ENCODE measurements around the gene ARHGAP33.
"Not testable (repeated sequence)": the region's sequence is repeated elsewhere in the genome, so short reads cannot be mapped to it uniquely, and the experiment has no call there.

Gene ARHGAP33

DNA sequence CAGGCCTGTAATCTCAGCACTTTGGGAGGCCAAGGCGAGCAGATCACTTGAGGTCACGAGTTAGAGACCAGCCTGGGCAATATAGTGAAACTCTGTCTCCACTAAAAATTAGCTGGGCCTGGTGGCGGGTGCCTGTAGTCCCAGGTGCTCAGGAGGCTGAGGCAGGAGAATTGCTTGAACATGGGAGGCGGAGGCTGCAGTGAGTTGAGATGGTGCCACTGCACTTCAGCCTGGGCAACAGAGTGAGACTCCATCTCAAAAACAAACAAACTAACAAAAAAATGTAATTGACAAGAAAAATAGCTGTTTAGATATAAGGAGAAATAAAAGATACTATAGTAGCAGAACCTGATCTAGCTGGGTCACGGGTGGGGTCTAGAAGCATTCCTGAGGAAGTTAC lies 3.0 kb upstream of the ARHGAP33 start:
- H3K27me3 ChIP-seq (ENCODE audit: insufficient read depth, low read length); H3K9me3 ChIP-seq (ENCODE audit: low read length); H2AFZ ChIP-seq (ENCODE audit: low read depth, low read length); H3K4me3 ChIP-seq (ENCODE audit: low read length): not testable (repeated sequence)
- H3K4me1 ChIP-seq (ENCODE audit: insufficient read depth, low read length) = peaks cover 20% of the 10 kb centered on the region
- peaks cover 15% of the 10 kb centered on the region for H3K36me3 ChIP-seq (ENCODE audit: insufficient read depth, low read length)

DNA sequence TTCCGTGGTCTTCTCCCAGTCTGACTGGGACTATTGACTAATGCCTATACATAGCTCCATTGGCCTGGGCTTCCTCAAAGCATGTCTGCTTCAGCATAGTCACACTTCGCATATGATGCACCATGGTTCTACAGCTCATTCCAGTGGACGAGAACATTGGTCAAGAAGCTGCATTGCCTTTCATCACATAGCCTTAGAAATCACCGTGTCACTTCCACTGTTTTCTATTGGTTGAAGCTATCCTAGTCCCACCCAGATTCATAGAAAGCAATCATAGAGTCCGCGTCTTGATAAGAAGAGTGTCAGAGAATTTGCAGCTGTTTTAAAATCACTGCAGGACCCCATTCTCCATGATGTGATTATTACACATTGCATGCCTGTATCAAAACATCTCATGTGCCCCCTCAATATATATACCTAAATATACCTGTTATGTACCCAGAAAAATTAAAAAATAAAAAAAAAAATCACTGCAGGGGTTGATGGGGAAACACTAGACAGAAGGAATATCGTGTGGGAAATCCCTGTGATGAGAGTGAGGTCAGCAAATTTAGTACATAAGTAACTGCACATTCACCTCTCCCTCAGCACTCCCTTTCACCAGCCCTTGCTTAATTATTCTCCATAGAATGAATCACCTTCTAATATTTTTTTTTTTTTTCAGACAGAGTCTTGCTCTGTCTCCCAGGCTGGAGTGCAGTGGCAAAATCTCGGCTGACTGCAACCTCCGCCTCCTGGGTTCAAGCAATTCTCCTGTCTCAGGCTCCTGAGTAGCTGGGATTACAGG lies 2.2 kb upstream of the ARHGAP33 start:
- Histone ChIP-seq H3K27me3 (ENCODE audit: insufficient read depth, low read length) (no peaks in the 10 kb centered on the region), H3K36me3 (ENCODE audit: insufficient read depth, low read length) (peaks cover 17% of the 10 kb centered on the region), H2AFZ (ENCODE audit: low read depth, low read length) (no peak overlapping the region), H3K4me1 (ENCODE audit: insufficient read depth, low read length) (peaks cover 23% of the 10 kb centered on the region), H3K4me3 (ENCODE audit: low read length) (no peak overlapping the region), H3K9me3 (ENCODE audit: low read length) (no peaks in the 10 kb centered on the region)

DNA sequence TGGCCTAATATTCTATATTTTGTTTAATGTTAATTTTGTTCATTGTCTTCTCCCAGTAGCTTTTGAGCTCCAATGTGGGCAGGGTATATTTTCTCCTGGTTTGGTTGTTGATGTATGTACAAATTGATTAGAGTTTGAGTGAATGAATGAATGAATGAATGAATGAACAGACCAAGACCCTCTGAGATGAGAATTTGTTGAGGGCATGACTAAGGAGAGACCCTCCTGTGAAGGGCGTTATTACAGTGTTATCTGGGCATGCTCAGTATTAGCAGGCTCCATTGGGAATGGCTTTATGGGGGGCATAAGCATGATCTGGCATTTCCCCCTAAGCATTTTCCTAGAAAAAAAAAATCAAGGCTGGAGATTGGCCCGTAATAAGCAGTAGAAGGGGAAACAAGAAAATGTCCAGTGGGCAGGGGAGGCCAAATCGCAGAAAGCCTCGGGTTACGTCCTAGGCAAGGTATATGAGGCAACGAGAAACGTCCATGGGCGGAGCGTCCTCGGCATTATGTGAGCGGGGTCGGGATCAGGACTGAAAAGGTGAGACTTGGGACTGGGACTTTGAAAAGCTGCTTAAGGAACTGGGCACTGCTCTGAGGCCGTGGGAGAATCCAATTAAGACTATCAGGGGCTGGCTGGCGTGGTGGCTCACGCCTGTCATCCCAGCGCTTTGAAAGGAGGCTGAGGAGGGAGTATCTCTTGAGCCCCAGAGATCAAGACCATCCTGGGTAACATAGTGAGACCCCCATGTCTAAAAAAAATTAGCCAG lies 904 bp upstream of the ARHGAP33 start:
- Histone ChIP-seq H3K36me3 (ENCODE audit: insufficient read depth, low read length) (peaks cover 18% of the 10 kb centered on the region), H2AFZ (ENCODE audit: low read depth, low read length) (no peak overlapping the region), H3K9me3 (ENCODE audit: low read length) (no peaks in the 10 kb centered on the region), H3K4me1 (ENCODE audit: insufficient read depth, low read length) (peaks cover 23% of the 10 kb centered on the region), H3K4me3 (ENCODE audit: low read length) (peak overlapping the region; percentile 39), H3K27me3 (ENCODE audit: insufficient read depth, low read length) (no peaks in the 10 kb centered on the region)

DNA sequence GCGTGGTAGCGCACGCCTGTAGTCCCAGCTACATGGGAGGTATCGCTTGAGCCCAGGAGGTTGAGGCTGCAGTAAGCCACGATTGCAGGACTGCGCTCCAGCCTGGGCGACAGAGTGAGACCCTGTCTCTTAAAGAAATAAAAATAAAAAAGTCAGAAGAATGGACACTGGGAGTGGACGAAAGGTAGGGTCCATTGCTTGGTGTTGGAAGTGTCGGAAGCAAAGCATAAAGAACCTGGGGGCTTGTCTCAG lies 392 bp upstream of the ARHGAP33 start:
- Histone ChIP-seq H3K9me3 (ENCODE audit: low read length) (no peaks in the 10 kb centered on the region), H3K27me3 (ENCODE audit: insufficient read depth, low read length) (no peaks in the 10 kb centered on the region), H3K4me3 (ENCODE audit: low read length) (peak overlapping the region; percentile 39), H3K4me1 (ENCODE audit: insufficient read depth, low read length) (peaks cover 23% of the 10 kb centered on the region), H2AFZ (ENCODE audit: low read depth, low read length) (no peak overlapping the region), H3K36me3 (ENCODE audit: insufficient read depth, low read length) (peaks cover 20% of the 10 kb centered on the region)

DNA sequence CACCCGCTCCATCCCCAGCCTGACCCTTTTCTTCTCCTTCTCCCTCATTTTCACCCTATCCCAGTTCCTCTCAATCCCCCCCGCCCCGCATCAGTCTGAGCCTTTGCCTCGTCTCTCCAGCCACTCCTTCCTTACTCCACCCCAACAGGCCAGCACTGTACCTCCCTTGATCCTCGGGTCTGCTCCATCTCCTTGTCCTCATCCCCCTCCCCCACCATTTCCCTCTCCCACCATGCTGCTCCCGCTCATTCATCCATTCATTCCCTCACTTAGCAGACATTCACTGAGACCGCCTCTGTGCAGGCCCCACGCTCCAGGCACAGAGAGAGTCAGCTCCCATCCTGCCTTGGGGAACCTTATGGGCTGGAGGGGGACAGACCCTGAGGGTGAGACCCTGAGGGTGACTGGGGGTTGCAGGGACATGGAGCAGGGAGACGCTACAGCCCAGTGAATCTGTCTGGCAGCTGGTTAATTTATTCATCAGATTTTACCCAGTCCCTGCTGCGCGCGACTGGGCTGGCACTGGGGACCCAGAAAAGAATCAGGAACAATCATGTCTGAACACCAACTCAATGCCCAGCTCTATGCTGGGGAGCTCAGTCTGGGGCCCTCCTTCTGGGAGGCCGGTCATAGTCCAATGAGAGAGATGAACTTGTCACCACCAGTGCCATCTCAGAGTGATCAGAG lies 881 bp downstream of the ARHGAP33 start:
- H3K9me3 ChIP-seq (ENCODE audit: low read length) = no peaks in the 10 kb centered on the region
- peaks cover 23% of the 10 kb centered on the region for H3K4me1 ChIP-seq (ENCODE audit: insufficient read depth, low read length)
- no peaks in the 10 kb centered on the region for H3K27me3 ChIP-seq (ENCODE audit: insufficient read depth, low read length)
- peak overlapping the region; percentile 81 for H3K4me3 ChIP-seq (ENCODE audit: low read length)
- H2AFZ ChIP-seq (ENCODE audit: low read depth, low read length) = no peak overlapping the region
- peaks cover 32% of the 10 kb centered on the region for H3K36me3 ChIP-seq (ENCODE audit: insufficient read depth, low read length)

DNA sequence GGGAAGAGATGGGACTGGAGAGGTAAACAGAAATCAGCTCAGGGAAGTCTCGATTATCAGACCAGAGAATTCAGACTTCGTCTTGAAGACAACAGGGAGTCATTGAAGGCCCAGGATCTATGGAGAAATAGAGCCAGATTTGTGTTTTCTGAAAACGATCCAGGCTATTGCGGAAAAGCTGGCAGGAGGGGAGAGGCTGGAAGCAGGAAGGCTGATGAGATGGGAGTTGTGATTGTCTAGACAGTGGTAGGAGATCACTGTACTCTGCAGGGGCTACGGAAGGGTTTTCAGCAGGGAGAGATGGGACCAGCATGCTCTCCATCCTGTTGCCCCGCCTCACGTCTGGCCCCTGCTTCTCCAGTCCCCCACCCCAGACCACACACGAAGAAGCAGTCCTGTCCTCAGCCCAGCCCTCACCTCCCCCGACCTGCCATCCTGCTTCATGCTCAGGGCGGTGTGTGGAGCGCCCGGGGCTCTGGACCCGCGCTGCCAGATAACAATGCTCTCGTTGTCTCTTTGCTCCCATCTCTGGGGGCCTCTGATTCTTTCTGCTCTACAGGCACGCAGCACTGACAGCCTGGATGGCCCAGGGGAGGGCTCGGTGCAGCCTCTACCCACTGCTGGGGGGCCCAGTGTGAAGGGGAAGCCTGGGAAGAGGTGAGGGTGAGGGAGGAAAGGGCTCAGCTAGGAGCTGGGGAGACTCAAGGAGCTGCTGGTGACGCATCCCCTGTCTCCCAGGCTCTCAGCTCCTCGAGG lies 1.9 kb downstream of the ARHGAP33 start:
- Histone ChIP-seq H3K9me3 (ENCODE audit: low read length) (no peaks in the 10 kb centered on the region), H3K36me3 (ENCODE audit: insufficient read depth, low read length) (peaks cover 42% of the 10 kb centered on the region), H3K27me3 (ENCODE audit: insufficient read depth, low read length) (no peaks in the 10 kb centered on the region), H3K4me3 (ENCODE audit: low read length) (no peak overlapping the region), H3K4me1 (ENCODE audit: insufficient read depth, low read length) (peaks cover 23% of the 10 kb centered on the region), H2AFZ (ENCODE audit: low read depth, low read length) (no peak overlapping the region)

DNA sequence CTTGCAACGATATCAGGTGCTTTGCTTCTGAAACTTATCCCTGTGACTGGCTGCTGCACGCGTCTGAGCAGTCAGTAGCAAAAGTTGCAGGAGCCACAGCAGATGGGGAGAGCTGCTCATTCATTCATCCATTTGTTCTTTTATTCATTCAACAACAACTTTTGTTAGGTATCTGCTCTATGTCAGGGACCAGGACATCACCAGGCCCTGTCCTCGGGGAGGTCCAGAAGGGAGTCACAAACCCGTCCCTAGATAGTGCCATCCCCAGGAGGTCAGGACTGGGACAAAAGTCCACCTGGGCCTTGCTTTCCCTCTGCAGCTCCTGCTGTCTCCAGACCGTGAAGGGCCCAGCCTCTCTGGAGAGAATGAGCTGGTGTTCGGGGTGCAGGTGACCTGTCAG lies 2.6 kb downstream of the ARHGAP33 start:
- Histone ChIP-seq H3K9me3 (ENCODE audit: low read length) (no peaks in the 10 kb centered on the region), H3K36me3 (ENCODE audit: insufficient read depth, low read length) (peaks cover 48% of the 10 kb centered on the region), H3K4me3 (ENCODE audit: low read length) (no peak overlapping the region), H3K4me1 (ENCODE audit: insufficient read depth, low read length) (peaks cover 23% of the 10 kb centered on the region), H2AFZ (ENCODE audit: low read depth, low read length) (no peak overlapping the region), H3K27me3 (ENCODE audit: insufficient read depth, low read length) (no peaks in the 10 kb centered on the region)

DNA sequence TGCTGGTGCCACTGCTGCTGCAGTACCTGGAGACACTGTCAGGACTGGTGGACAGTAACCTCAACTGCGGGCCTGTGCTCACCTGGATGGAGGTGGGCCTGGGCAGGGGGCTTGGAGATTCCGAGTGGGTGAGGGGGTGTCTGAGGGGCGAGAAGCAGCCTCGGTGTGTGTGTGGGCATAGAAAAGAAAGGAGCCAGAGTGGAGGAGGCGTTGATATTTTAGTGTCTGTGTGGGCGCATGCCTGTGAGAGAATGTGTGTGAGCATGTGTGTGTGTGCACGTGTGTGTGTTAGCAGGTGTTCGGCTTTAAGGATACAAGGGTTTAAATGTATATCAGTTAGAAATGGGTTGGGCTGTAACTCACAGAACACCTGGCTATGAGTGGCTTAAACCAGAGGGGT lies 3.7 kb downstream of the ARHGAP33 start:
- Histone ChIP-seq H3K27me3 (ENCODE audit: insufficient read depth, low read length) (no peaks in the 10 kb centered on the region), H3K36me3 (ENCODE audit: insufficient read depth, low read length) (peaks cover 59% of the 10 kb centered on the region), H3K9me3 (ENCODE audit: low read length) (no peaks in the 10 kb centered on the region), H3K4me1 (ENCODE audit: insufficient read depth, low read length) (peaks cover 23% of the 10 kb centered on the region), H3K4me3 (ENCODE audit: low read length) (no peak overlapping the region), H2AFZ (ENCODE audit: low read depth, low read length) (no peak overlapping the region)

DNA sequence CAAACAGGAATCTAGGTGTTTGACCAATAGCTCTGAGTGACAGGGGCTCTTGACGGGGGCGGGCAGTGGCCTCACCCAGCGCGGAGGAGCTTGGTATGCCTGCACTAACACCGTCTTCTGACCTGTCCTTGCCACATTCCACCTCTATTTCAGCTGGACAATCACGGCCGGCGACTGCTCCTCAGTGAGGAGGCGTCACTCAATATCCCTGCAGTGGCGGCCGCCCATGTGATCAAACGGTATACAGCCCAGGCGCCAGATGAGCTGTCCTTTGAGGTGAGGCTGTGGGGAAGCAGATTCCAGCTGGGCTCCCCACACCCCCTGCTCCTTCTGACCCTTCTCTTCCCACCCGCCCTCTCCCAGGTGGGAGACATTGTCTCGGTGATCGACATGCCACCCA lies 4.7 kb downstream of the ARHGAP33 start:
- no peak overlapping the region for H2AFZ ChIP-seq (ENCODE audit: low read depth, low read length)
- peaks cover 66% of the 10 kb centered on the region for H3K36me3 ChIP-seq (ENCODE audit: insufficient read depth, low read length)
- no peaks in the 10 kb centered on the region for H3K9me3 ChIP-seq (ENCODE audit: low read length)
- H3K4me1 ChIP-seq (ENCODE audit: insufficient read depth, low read length) = peaks cover 17% of the 10 kb centered on the region
- no peak overlapping the region for H3K4me3 ChIP-seq (ENCODE audit: low read length)
- no peaks in the 10 kb centered on the region for H3K27me3 ChIP-seq (ENCODE audit: insufficient read depth, low read length)

DNA sequence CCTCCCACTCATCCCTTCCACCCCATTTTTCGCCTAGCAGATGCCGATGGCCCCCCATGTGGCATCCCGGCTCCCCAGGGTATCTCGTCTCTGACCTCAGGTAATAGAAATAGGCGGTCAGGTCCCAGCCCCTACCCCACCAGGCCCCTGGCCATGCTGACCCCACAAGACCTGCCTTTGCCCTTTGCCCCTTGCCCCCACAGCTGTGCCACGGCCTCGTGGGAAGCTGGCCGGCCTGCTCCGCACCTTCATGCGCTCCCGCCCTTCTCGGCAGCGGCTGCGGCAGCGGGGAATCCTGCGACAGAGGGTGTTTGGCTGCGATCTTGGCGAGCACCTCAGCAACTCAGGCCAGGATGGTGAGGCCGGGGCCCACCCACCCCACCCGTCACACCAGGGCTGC lies 5.4 kb downstream of the ARHGAP33 start:
- peaks cover 69% of the 10 kb centered on the region for H3K36me3 ChIP-seq (ENCODE audit: insufficient read depth, low read length)
- H3K4me1 ChIP-seq (ENCODE audit: insufficient read depth, low read length) = peaks cover 17% of the 10 kb centered on the region
- H3K9me3 ChIP-seq (ENCODE audit: low read length) = no peaks in the 10 kb centered on the region
- no peak overlapping the region for H2AFZ ChIP-seq (ENCODE audit: low read depth, low read length)
- no peak overlapping the region for H3K4me3 ChIP-seq (ENCODE audit: low read length)
- H3K27me3 ChIP-seq (ENCODE audit: insufficient read depth, low read length) = no peaks in the 10 kb centered on the region

DNA sequence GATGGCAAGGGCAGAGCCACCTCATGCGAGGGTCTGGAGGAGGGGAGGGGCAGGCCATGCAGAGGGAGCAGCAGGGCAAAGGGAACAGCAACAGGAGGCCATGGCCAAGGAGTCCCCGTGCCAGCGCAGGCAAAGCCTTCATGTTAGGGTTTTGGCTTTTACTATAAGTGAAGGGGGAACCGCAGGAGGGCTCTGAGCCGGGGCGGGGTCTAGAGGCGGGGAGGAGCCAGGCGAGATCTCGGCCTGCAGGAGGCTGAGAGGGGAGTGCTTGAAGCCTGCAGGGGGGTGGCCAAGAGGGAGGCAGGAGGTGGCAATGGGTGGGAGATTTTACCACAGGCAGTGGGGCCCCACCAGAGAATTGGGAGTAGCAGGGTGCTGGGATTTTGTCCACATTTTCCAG lies 6.3 kb downstream of the ARHGAP33 start:
- Histone ChIP-seq H3K36me3 (ENCODE audit: insufficient read depth, low read length) (peaks cover 76% of the 10 kb centered on the region), H3K4me3 (ENCODE audit: low read length) (no peak overlapping the region), H3K27me3 (ENCODE audit: insufficient read depth, low read length) (no peaks in the 10 kb centered on the region), H3K4me1 (ENCODE audit: insufficient read depth, low read length) (peaks cover 10% of the 10 kb centered on the region), H2AFZ (ENCODE audit: low read depth, low read length) (no peak overlapping the region), H3K9me3 (ENCODE audit: low read length) (no peaks in the 10 kb centered on the region)

DNA sequence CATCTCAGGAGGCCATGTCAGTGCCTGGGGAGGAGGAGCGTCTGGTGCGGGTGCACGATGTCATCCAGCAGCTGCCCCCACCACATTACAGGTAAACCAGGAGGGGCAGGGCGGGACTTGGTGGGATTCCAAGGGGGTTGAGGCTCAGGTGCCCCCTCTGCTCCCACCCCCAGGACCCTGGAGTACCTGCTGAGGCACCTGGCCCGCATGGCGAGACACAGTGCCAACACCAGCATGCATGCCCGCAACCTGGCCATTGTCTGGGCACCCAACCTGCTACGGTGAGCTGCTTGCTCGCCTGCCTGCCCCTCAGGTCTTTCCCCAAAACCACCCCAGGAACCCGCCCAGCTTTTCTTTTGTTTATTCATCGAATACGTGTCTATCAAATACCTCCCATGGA lies 7.2 kb downstream of the ARHGAP33 start:
- no peak overlapping the region for H2AFZ ChIP-seq (ENCODE audit: low read depth, low read length)
- no peak overlapping the region for H3K4me3 ChIP-seq (ENCODE audit: low read length)
- peaks cover 78% of the 10 kb centered on the region for H3K36me3 ChIP-seq (ENCODE audit: insufficient read depth, low read length)
- no peaks in the 10 kb centered on the region for H3K9me3 ChIP-seq (ENCODE audit: low read length)
- no peaks in the 10 kb centered on the region for H3K27me3 ChIP-seq (ENCODE audit: insufficient read depth, low read length)
- peaks cover under 1% of the 10 kb centered on the region for H3K4me1 ChIP-seq (ENCODE audit: insufficient read depth, low read length)

Measured in neuron (in vitro differentiated cells).